ENCODE data around the gene SLC1A2.

DNA sequence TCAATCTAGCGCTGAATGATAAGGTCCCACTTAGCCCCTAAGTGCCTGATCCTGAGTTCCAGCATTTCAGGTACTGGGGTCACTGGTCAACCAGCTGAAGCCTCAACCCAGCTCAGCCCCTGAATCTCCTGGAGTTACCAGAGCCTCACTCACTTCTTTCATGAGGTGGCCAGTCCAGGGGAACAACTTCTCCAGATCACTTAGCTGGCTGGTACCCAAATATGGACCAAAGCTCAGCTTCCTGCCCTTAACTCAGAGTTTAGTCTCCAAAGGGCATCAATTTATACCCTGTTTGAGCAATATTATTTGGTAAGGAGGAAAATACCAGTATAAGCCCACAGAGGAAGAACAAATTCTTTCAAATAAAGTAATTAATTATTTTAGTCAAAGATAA is 105.6 kb downstream of the SLC1A2 start:
- no peak for TF ChIP-seq EZH2 (IDR thresholded peaks at IDR 0.05; ENCODE audit: borderline replicate concordance, low read depth, low read length, poor library complexity, severe bottlenecking)
- TF ChIP-seq CTCF (conservative IDR thresholded peaks at IDR 0.05; ENCODE audit: low read depth, low read length), result no peak
